IMR-90 (cell line): Measurements from ENCODE around the gene NFE2L1. TPM values are rescaled to one million over a fixed set of nuclear protein-coding genes. Genes with fewer than 3 reads are reported as not detected.

Experiments
- ATAC-seq: fragments of 200-7000 bp; cut with Tn5 transposase; 2 replicates; pipeline ENCODE4 v1.9.1; 2020; ENCODE audit warnings: low read depth, mild to moderate bottlenecking, moderate library complexity
- BruUV-seq: library from RNA; stranded (reverse); fragments of 400-500 nt; replicated peaks from 2 replicates; lab custom pipeline; 2021; lab: Mats Ljungman, UMichigan
- CTCF ChIA-PET: fragments of 300-600 bp; formaldehyde crosslinking; extraction: SDS; loops from one replicate; lab custom pipeline; 2021; ENCODE audit warnings: antibody characterized with exemption; lab: Yijun Ruan, JAX
- POLR2A ChIA-PET: fragments of 300-600 bp; sonication (Branson Sonifier 250); formaldehyde crosslinking; loops from one replicate; lab custom pipeline; 2022; ENCODE audit warnings: antibody characterized with exemption; ENCODE audit not compliant: unreplicated experiment; lab: Charles Lee
- DNase-seq: peaks from one replicate; pipeline ENCODE4 v3.0.0; 2013
- H2AFZ ChIP-seq: replicated peaks from 2 replicates; pipeline ENCODE3; 2013; ENCODE audit warnings: low read length, mild to moderate bottlenecking; ENCODE audit not compliant: poor library complexity
- H2AK5ac ChIP-seq: 2 replicates; pipeline ENCODE4 v1.6.1; 2013; ENCODE audit warnings: low read depth, low read length, inconsistent platforms
- H2AK9ac ChIP-seq: replicated peaks from 2 replicates; pipeline ENCODE3; 2013; ENCODE audit warnings: mild to moderate bottlenecking, low read depth, low read length, moderate library complexity; ENCODE audit not compliant: poor library complexity
- H2BK120ac ChIP-seq: 2 replicates; pipeline ENCODE4 v1.6.1; 2013; ENCODE audit warnings: low read depth, low read length, inconsistent platforms
- H2BK15ac ChIP-seq: 3 replicates; pipeline ENCODE4 v1.6.1; 2013; ENCODE audit warnings: low read depth, low read length, inconsistent platforms
- H2BK20ac ChIP-seq: 2 replicates; pipeline ENCODE4 v1.6.1; 2013; ENCODE audit warnings: low read depth, mild to moderate bottlenecking, inconsistent platforms, low read length, moderate library complexity
- H2BK5ac ChIP-seq: 2 replicates; pipeline ENCODE4 v1.6.1; 2013; ENCODE audit warnings: mild to moderate bottlenecking, low read depth, low read length, inconsistent platforms; ENCODE audit not compliant: poor library complexity, severe bottlenecking
- H3K14ac ChIP-seq: replicated peaks from 2 replicates; pipeline ENCODE4 v1.6.1; 2013; ENCODE audit warnings: low read depth, low read length, inconsistent platforms
- H3K18ac ChIP-seq: 2 replicates; pipeline ENCODE4 v1.6.1; 2013; ENCODE audit warnings: low read depth, low read length, control low read depth
- H3K23ac ChIP-seq: 2 replicates; pipeline ENCODE4 v1.6.1; 2013; ENCODE audit warnings: low read depth, low read length, inconsistent platforms
- H3K27ac ChIP-seq: 2 replicates; pipeline ENCODE4 v1.5.1; 2013; ENCODE audit warnings: mild to moderate bottlenecking, control low read depth, low read length; ENCODE audit not compliant: insufficient read depth
- H3K27me3 ChIP-seq: 2 replicates; pipeline ENCODE4 v1.6.1; 2013; ENCODE audit warnings: low read length; ENCODE audit not compliant: control insufficient read depth, insufficient read depth
- H3K36me3 ChIP-seq: 2 replicates; pipeline ENCODE4 v1.6.1; 2013; ENCODE audit warnings: low read length, mixed read lengths; ENCODE audit not compliant: control insufficient read depth, insufficient read depth
- H3K4ac ChIP-seq: 2 replicates; pipeline ENCODE4 v1.6.1; 2013; ENCODE audit warnings: low read depth, low read length, inconsistent platforms
- H3K4me1 ChIP-seq: 2 replicates; pipeline ENCODE4 v1.6.1; 2013; ENCODE audit warnings: low read length, mixed read lengths; ENCODE audit not compliant: control insufficient read depth, insufficient read depth
- H3K4me2 ChIP-seq: 2 replicates; pipeline ENCODE4 v1.6.1; 2013; ENCODE audit warnings: low read depth, mild to moderate bottlenecking, control low read depth, low read length, moderate library complexity
- H3K4me3 ChIP-seq: 2 replicates; pipeline ENCODE4 v1.5.1; 2013; ENCODE audit warnings: low read depth, mild to moderate bottlenecking, control low read depth, low read length, moderate library complexity; ENCODE audit not compliant: insufficient read depth
- H3K56ac ChIP-seq: 2 replicates; pipeline ENCODE4 v1.6.1; 2013; ENCODE audit warnings: low read length, inconsistent platforms; ENCODE audit not compliant: insufficient read depth; ENCODE audit errors: extremely low read depth
- H3K79me1 ChIP-seq, 2 experiments: 2 replicates each; pipeline ENCODE4 v1.6.1; 2013; ENCODE audit warnings: low read length in 2 of 2, inconsistent platforms in 1 of 2, low read depth in 1 of 2
- H3K9ac ChIP-seq: 2 replicates; pipeline ENCODE4 v1.6.1; 2013; ENCODE audit warnings: low read depth, low read length, control low read depth
- H3K9me1 ChIP-seq: 2 replicates; pipeline ENCODE4 v1.6.1; 2013; ENCODE audit warnings: low read length, inconsistent platforms; ENCODE audit not compliant: insufficient read depth
- H3K9me3 ChIP-seq: 2 replicates; pipeline ENCODE4 v1.6.1; 2013; ENCODE audit warnings: low read length; ENCODE audit not compliant: control insufficient read depth, insufficient read depth
- H4K20me1 ChIP-seq: 2 replicates; pipeline ENCODE4 v1.6.1; 2013; ENCODE audit warnings: low read length, inconsistent platforms; ENCODE audit not compliant: insufficient read depth
- H4K5ac ChIP-seq: 2 replicates; pipeline ENCODE4 v1.6.1; 2013; ENCODE audit warnings: mild to moderate bottlenecking, low read depth, low read length, control low read depth
- H4K8ac ChIP-seq, 2 experiments: 2 replicates each; pipeline ENCODE4 v1.6.1; 2013; ENCODE audit warnings: low read depth in 2 of 2, low read length in 2 of 2, control low read depth in 1 of 2, inconsistent platforms in 1 of 2
- H4K91ac ChIP-seq: 2 replicates; pipeline ENCODE4 v1.6.1; 2013; ENCODE audit warnings: low read depth, low read length, inconsistent platforms; ENCODE audit not compliant: insufficient read depth
- CEBPB ChIP-seq: IDR thresholded peaks from 2 replicates; pipeline ENCODE4 v1.6.1; 2012; ENCODE audit warnings: low read depth, low read length, improper control_type of control experiment
- CHD1 ChIP-seq: IDR thresholded peaks from 2 replicates; pipeline ENCODE4 v1.6.1; 2012; ENCODE audit warnings: low read depth, low read length, improper control_type of control experiment
- POLR2A ChIP-seq: IDR thresholded peaks from 2 replicates; pipeline ENCODE4 v1.6.1; 2012; ENCODE audit warnings: mild to moderate bottlenecking, low read depth, low read length
- WGBS, 2 experiments: methylation state at CpG; one replicate each; pipeline versions ENCODE4 v1.1.5 to v1.1.7; 2013; ENCODE audit warnings: missing lambda C conversion rate in 2 of 2; ENCODE audit not compliant: insufficient read length in 1 of 2; ENCODE audit errors: extremely low coverage in 2 of 2; 5-methylcytosine and 5-hydroxymethylcytosine counted together
- dilution Hi-C: fragments of 300-500 bp; cut with HindIII; formaldehyde crosslinking; loops from one replicate; pipeline ENCODE4 v1.14.3; 2018; ENCODE audit warnings: low sequenced_read_pairs; ENCODE audit not compliant: unreplicated experiment
- in situ Hi-C: fragments of 300-500 bp; cut with MboI; formaldehyde crosslinking; loops from 3 replicates; pipeline ENCODE4 v1.14.3; 2019; ENCODE audit warnings: low sequenced_read_pairs, inconsistent platforms, mixed read lengths
- intact Hi-C: fragments of 100-400 bp; cut with micrococcal nuclease; formaldehyde crosslinking; loops from 2 replicates; pipeline ENCODE4 v1.10.0; 2022
- polyA plus RNA-seq, 3 experiments: library from polyadenylated mRNA; depleted of rRNA; stranded (reverse); fragments of >200 nt; gene quantifications; 2 replicates each; pipeline ENCODE4 v1.2.3, GENCODE V29; 2012; ENCODE audit warnings: low replicate concordance in 1 of 3
- total RNA-seq: library from RNA; depleted of rRNA; stranded (reverse); fragments of >200 nt; gene quantifications from 2 replicates; pipeline ENCODE4 v1.2.3, GENCODE V29; 2012
- TF ChIP-seq, protein P1 (sequence below): fragments of 150-350 bp; IDR thresholded peaks from 2 replicates; pipeline ENCODE4 v1.6.1; 2017; ENCODE audit warnings: mild to moderate bottlenecking, antibody characterized with exemption, low read length, low read depth

The NFE2L1 gene
- total and polyA plus RNA-seq, 2 of the 4 experiments (the other 2 are of a cell fraction), result 42.8 to 122 TPM

DNA sequence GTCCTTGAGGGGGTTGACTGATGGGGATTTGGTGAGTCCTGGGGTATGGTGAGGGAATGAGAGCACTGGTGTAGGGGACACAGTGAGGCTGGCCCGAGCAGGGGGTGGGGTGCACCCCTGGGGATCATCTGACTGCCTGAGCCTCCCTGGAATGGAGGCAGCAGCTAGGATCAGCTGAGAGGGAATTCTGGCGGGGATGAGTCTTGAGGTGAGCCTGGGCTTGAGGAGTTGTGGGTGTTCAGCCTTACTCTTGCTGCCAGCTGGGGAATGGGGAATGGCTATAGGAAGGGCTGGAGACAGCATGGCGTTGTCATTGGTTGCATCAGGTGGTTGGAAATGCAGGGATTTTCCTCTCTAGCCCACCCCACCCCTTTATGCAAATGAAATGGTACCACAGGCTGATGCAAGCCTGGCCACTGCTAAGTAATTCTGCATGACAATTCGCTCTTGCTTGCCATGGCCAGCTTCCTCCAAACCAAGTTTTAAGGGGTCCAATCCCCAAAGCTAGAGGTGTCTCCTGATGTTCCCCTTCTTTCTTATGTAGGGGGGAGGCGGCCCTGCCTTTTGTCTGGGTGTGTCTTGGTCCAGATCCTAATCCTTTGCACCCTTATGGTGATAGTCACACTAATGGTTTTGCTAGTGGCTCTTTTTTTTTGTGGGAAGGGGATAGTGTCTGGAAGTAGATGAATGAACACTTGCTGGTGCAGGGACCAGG, 7.5 kb downstream of the NFE2L1 start:
- peak overlapping the region; percentile 96 for H2BK120ac ChIP-seq
- H4K5ac ChIP-seq, result peak overlapping the region; percentile 62
- peak overlapping the region; percentile 65; the same call in 1 of the 2 replicates for H3K9ac ChIP-seq
- intact Hi-C loops (no loop called here), in situ Hi-C loops (no loop called here), dilution Hi-C loops (no loop called here)
- no peaks in the 10 kb centered on the region for H3K27me3 ChIP-seq
- H3K9me3 ChIP-seq, result no peaks in the 10 kb centered on the region
- H3K27ac ChIP-seq, result peak overlapping the region; percentile 68
- peaks cover 54% of the 10 kb centered on the region for H4K20me1 ChIP-seq
- H3K36me3 ChIP-seq, result peaks cover 78% of the 10 kb centered on the region
- peak overlapping the region; percentile 38; the same call in 1 of the 2 replicates for H3K56ac ChIP-seq
- H2BK15ac ChIP-seq, result peak overlapping the region; percentile 78; the same call in 1 of the 3 replicates
- no peak overlapping the region for H3K4me2 ChIP-seq
- 40% methylated on average over 1 of the region's 5 CpGs; no CpG with 5 or more reads in 1 of the 2 experiments for WGBS, 2 experiments
- peaks cover 46 to 99% of the 10 kb centered on the region in 2 experiments for H3K79me1 ChIP-seq
- peaks cover 52% of the 10 kb centered on the region for H3K9me1 ChIP-seq
- peaks cover 50% of the 10 kb centered on the region for H3K4me1 ChIP-seq
- peak overlapping the region; percentile 61 for H2AFZ ChIP-seq
- H3K23ac ChIP-seq, result peak overlapping the region; percentile 86
- peak overlapping the region; percentile 94 for H2AK9ac ChIP-seq
- no peak overlapping the region for H3K4me3 ChIP-seq
- peak overlapping the region; percentile 93 for H4K91ac ChIP-seq
- H3K18ac ChIP-seq, result peak overlapping the region; percentile 28; the same call in 1 of the 2 replicates
- peak overlapping the region; percentile 63 for H2BK5ac ChIP-seq
- peak overlapping the region; percentile 95 for H3K14ac ChIP-seq
- H2AK5ac ChIP-seq, result peak overlapping the region; percentile 94
- BruUV-seq, result no TSS peak
- DNase-seq, result peak; percentile 92
- H2BK20ac ChIP-seq, result peak overlapping the region; percentile 92
- H4K8ac ChIP-seq, result peak overlapping the region; percentile 61 to 91; a peak in 3 of 4 replicates
- ChIA-PET POLR2A (no interaction called here), CTCF (interaction anchor here (0.7 to 1.0 kb wide), 2 partner anchors 13 to 71 kb away, joined by 3 to 6 read pairs; no protein-coding TSS in a partner anchor)
- H3K4ac ChIP-seq, result peak overlapping the region; percentile 98
- ATAC-seq, result peak; percentile 24
- TF ChIP-seq CEBPB (peak; percentile 95), CHD1 (no peak), POLR2A (peak; percentile 50; the same call in 1 of the 2 replicates)
- TF ChIP-seq, protein P1, sequence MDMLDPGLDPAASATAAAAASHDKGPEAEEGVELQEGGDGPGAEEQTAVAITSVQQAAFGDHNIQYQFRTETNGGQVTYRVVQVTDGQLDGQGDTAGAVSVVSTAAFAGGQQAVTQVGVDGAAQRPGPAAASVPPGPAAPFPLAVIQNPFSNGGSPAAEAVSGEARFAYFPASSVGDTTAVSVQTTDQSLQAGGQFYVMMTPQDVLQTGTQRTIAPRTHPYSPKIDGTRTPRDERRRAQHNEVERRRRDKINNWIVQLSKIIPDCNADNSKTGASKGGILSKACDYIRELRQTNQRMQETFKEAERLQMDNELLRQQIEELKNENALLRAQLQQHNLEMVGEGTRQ, result 0 out of 2 replicates have a peak, but pooled peaks have one; percentile 24
